Endothelial cell (in vitro differentiated cells): Measurements from ENCODE around the gene ARHGEF11. TPM values are rescaled to one million over a fixed set of nuclear protein-coding genes. Genes with fewer than 3 reads are reported as not detected.

Experiments
- DNase-seq: peaks from one replicate; pipeline ENCODE4 v3.0.0; 2021; ENCODE audit warnings: low spot score
- H3K27ac Mint-ChIP-seq: one replicate; pipeline ENCODE4 v1.8.0; 2021; ENCODE audit warnings: mixed read lengths, inconsistent platforms; ENCODE audit not compliant: unreplicated experiment
- H3K27me3 Mint-ChIP-seq: one replicate; pipeline ENCODE4 v1.8.0; 2021; ENCODE audit warnings: mild to moderate bottlenecking, moderate library complexity, mixed read lengths, inconsistent platforms; ENCODE audit not compliant: unreplicated experiment
- H3K36me3 Mint-ChIP-seq: one replicate; pipeline ENCODE4 v1.8.0; 2021; ENCODE audit warnings: mild to moderate bottlenecking, low read depth, mixed read lengths, inconsistent platforms; ENCODE audit not compliant: unreplicated experiment
- H3K4me1 Mint-ChIP-seq: one replicate; pipeline ENCODE4 v1.8.0; 2021; ENCODE audit warnings: mild to moderate bottlenecking, mixed read lengths, inconsistent platforms; ENCODE audit not compliant: unreplicated experiment
- H3K4me3 Mint-ChIP-seq: one replicate; pipeline ENCODE4 v1.8.0; 2021; ENCODE audit warnings: mild to moderate bottlenecking, mixed read lengths, inconsistent platforms; ENCODE audit not compliant: unreplicated experiment
- H3K9me3 Mint-ChIP-seq: one replicate; pipeline ENCODE4 v1.8.0; 2021; ENCODE audit warnings: mixed read lengths, inconsistent platforms; ENCODE audit not compliant: unreplicated experiment
- total RNA-seq: library from RNA; stranded (reverse); fragmentation: NEBNext Ultra II Directional; extraction: Animal tissue kit (Norgen Biotek cat#: 25700); gene quantifications from one replicate; pipeline ENCODE4 v1.2.1, GENCODE V29; 2021; ENCODE audit not compliant: unreplicated experiment
- TF ChIP-seq, protein P1 (sequence below): fragments of 200-600 bp; sonication (generic); IDR thresholded peaks from one replicate; pipeline ENCODE4 v1.5.0; 2021; ENCODE audit warnings: antibody characterized with exemption; ENCODE audit not compliant: unreplicated experiment

Gene ARHGEF11
- total RNA-seq, 1 donor from 2014 or later, result 48.4 TPM

DNA sequence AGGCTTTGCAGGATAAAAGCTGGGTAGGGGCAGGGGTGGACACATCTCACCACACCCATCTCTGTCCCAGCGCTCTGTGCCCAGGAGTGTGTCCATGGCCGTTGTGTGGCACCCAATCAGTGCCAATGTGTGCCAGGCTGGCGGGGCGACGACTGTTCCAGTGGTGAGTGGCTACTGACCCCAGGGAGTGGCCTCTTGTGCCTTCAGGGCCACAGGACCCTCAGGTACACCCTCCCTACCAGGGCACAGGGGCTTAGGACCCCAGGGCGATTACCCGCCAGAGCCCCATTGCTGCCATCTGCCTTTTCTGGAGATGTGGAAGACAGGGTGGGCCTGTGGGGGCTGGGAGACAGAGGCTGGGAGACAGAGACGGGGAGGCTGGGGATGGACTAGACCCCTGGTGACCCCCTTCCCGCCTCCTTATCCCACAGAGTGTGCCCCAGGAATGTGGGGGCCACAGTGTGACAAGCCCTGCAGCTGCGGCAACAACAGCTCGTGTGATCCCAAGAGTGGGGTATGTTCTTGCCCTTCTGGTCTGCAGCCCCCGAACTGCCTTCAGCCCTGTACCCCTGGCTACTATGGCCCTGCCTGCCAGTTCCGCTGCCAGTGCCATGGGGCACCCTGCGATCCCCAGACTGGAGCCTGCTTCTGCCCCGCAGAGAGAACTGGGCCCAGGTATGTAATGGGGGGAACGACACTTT, 139.2 kb downstream of the ARHGEF11 start:
- peaks cover 40% of the 10 kb centered on the region for H3K36me3 Mint-ChIP-seq
- no peaks in the 10 kb centered on the region for H3K9me3 Mint-ChIP-seq
- H3K27ac Mint-ChIP-seq, result no peak overlapping the region
- peak overlapping the region; percentile 53 for H3K4me3 Mint-ChIP-seq
- TF ChIP-seq, protein P1, sequence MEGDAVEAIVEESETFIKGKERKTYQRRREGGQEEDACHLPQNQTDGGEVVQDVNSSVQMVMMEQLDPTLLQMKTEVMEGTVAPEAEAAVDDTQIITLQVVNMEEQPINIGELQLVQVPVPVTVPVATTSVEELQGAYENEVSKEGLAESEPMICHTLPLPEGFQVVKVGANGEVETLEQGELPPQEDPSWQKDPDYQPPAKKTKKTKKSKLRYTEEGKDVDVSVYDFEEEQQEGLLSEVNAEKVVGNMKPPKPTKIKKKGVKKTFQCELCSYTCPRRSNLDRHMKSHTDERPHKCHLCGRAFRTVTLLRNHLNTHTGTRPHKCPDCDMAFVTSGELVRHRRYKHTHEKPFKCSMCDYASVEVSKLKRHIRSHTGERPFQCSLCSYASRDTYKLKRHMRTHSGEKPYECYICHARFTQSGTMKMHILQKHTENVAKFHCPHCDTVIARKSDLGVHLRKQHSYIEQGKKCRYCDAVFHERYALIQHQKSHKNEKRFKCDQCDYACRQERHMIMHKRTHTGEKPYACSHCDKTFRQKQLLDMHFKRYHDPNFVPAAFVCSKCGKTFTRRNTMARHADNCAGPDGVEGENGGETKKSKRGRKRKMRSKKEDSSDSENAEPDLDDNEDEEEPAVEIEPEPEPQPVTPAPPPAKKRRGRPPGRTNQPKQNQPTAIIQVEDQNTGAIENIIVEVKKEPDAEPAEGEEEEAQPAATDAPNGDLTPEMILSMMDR, result no peak
- H3K4me1 Mint-ChIP-seq, result peaks cover 37% of the 10 kb centered on the region
- no peak for DNase-seq
- H3K27me3 Mint-ChIP-seq, result peaks cover 11% of the 10 kb centered on the region

DNA sequence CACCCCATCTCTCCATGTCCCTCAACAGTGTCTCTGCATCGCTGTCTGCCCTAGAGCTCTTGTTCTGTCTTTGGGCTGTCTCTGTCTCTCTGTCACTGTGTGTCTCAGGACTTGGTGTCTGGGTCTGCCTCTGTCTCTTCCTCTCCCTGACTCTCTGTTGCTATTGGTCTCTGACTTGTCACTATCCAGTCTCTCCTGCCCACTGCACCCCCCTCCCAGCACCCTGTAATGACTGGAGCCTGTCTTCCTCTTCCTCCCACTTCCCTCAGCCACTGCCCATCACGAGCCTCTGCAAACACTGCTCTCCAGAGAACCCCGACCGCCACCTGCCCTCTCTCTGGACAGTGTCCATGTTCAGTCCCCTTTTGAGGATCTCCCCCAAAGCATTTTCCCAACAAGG, 139.9 kb downstream of the ARHGEF11 start:
- peaks cover 13% of the 10 kb centered on the region for H3K27me3 Mint-ChIP-seq

DNA sequence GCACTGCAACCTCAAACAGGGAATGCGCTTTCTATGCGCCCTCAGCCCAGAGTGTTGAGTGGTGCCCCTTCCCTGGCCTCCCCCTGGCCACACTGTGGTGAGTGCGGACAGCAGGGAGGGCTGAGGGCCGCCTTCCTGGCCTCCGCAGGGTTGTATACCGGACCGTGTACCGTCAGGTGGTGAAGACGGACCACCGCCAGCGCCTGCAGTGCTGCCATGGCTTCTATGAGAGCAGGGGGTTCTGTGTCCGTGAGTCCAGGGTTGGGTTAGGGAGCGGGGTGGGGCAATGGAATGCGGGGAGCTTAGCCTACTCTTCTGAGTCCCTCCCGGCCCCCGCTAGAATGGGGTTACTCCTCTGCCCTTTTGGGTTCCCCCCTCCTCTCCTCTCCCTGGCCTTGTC, 140.4 kb downstream of the ARHGEF11 start:
- no peak for DNase-seq
- no peak overlapping the region for H3K4me3 Mint-ChIP-seq
- no peaks in the 10 kb centered on the region for H3K9me3 Mint-ChIP-seq
- peaks cover 45% of the 10 kb centered on the region for H3K4me1 Mint-ChIP-seq
- peaks cover 32% of the 10 kb centered on the region for H3K36me3 Mint-ChIP-seq
- TF ChIP-seq, protein P1, result no peak
- H3K27me3 Mint-ChIP-seq, result peaks cover 15% of the 10 kb centered on the region
- H3K27ac Mint-ChIP-seq, result no peak overlapping the region

More for the DNA sequence above, 139.9 kb downstream of the ARHGEF11 start:
- no peak for DNase-seq
- Mint-ChIP-seq H3K36me3 (peaks cover 36% of the 10 kb centered on the region), H3K27ac (no peak overlapping the region), H3K4me1 (peaks cover 42% of the 10 kb centered on the region), H3K4me3 (peak overlapping the region; percentile 32), H3K9me3 (no peaks in the 10 kb centered on the region)
- TF ChIP-seq, protein P1, result no peak

DNA sequence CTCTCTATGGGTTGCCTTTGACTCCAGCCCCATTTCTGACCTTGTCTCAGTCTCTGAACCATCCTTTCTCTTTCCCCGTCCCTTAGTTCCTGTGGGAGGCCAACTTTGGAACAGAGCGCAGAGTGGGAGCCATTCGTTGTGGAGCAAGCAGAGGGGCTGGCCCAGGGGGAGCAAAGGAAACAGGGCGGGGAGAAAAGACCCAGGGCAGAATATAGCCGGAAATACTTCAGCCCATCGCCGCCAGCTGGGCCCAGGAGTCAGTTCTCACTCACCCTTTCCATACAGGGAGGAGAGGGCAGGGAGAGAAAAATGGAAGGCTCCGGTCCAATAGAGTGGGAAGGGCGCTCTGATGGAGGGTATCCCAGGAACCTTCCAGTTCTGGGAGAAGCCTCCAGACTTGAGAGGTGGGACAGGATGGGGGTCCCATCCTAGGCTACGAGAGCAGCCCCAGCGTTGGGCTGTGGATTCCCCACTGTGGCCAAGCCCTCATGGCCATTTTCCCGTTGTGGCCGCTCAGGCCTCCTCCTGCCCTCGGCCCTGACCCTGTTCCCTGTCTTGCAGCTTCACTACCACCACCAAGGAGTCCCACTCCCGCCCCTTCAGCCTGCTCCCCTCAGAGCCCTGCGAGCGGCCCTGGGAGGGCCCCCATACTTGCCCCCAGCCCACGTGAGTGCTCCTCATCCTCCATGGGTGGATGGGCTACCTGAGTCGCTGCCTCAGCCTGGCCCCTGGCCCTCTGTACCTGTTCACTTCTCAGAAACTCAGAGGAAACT, 141.2 kb downstream of the ARHGEF11 start:
- Mint-ChIP-seq H3K4me1 (peaks cover 51% of the 10 kb centered on the region), H3K4me3 (peak overlapping the region; percentile 65), H3K9me3 (no peaks in the 10 kb centered on the region), H3K27ac (no peak overlapping the region), H3K27me3 (peaks cover 15% of the 10 kb centered on the region), H3K36me3 (peaks cover 32% of the 10 kb centered on the region)
- TF ChIP-seq, protein P1, result no peak
- DNase-seq, result no peak
